SHP77 treated with DMSO at 0.1 percent for 48 hours (cell line): Measurements from ENCODE around the gene SDSL.

Experiments used
- DNase-seq: peaks from one replicate; lab custom pipeline; 2025; lab: John Stamatoyannopoulos, UW

SDSL gene

DNA sequence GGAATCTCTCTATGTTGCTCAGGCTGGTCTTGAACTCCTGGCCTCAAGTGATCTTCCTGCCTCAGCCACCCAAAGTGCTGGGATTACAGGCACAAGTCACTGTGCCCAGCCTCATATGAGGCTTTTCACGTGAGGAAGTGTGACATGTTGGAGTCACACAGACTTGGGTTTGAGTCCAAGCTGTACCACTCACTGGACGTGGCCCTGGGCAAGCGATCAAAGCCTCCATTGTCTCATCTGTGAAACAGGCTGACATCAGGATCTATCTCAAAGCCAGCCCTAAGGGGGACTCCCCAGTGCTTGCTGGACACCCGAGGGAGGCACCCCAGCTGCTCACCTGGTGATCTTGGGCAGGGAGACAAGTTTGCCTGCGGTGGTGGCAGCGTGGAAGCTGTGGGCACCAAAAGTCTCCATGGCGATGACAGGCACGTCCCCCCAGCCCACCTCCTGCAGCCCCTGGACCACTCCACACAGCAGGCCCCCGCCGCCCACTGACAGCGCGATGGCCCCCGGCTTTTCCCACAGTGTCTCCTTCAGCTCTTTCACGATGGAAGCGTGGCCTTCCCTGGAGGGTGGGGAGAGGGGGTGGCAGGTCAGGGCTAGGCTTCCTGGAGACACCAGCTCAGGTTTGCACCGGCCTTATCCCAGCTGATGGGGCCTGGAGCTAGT, 25.2 kb upstream of the SDSL start:
- DNase-seq: no peak

DNA sequence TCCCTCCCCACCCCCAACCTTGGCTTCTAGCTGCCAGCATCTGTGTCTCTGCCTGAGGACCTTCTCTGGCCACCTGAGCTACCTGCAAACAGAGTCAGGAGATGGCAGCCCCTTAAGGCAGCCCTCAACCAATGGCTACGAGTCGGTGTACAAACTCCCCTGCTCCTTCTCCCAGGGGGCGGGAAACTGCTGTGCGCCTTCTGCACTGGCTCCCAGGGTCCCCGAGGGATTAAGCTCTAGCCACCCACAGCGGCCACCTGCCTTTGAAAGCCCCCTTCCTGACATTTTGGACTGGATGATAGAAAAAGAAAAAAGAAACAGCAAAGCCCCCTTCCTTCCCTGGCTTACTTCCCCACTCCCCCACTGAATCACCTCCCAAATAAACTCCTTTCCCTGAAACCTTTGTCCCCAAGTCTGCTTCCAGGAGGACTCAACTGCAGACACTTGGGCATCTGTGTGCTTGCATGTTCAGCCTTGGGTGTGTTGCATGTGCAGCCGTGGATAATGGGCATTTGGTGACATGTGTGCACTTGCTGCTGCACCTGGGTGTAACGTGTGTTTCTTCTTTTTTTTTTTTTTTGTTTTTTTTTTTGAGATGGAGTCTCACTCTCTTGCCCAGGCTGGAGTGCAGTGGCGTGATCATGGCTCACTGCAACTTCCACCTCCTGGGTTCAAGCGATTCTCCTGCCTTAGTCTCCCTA, 24.5 kb upstream of the SDSL start:
- DNase-seq: no peak

DNA sequence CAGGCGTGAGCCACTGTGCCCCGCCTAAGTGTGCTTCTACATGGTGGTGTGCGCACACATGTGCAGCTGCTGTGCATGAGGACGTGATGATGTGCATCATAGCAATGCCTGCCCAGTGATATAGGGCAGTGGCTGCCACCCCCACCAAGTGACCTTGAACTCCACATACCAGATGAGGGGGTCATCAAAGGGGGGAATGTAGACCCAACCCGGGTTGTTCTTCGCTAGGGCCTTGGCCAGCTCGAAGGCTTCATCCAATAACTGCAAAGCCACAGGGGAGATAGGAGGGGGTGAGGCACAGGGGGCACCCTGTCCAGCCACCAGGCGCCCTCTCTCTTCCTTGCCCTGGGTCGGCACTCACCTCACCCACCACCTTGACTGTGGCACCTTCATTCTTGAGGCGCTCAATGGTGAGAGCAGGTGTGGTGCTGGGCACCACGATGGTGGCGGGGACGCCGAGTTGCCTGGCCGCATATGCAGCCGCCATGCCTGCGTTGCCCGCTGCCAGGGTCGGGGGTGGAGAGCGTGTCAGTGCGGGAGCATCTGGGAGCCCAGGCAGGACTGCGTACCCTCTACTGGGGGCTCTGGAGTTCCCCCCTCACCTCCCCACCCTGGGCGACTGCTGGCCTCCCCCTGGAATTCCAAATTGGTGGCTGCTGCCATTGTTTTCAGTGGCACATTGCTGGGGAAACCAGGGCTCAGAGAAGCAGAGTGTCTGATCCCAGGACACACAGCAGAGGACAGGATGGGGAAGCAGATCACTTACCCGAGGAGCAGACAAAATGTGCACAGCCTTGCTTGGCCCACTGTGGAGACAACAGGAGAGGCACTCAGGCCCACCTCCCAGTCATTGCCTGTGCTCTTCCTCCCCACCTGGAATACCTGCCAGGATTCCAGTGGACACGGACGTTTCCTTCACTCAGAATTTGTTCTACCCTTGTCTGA, 23.6 kb upstream of the SDSL start:
- DNase-seq: no peak

DNA sequence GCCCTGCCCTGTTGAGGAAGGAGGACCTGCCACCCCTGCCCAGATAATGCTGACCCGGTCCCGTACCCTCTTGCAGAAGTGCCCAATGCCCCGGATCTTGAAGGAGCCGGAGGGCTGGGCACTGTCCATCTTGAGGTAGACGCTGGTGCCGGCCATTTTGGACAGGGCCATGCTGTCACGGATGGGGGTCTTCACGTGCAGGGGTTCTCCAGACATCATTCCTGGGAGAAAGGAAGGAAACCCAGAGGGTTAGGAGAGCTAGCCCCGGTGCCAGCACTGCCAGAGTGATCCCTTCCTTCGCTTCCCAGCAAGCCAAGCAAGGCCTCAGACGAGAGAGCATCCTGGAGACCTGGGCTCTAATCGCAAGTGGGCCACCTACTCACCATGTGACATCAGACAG, 22.7 kb upstream of the SDSL start:
- no peak for DNase-seq

DNA sequence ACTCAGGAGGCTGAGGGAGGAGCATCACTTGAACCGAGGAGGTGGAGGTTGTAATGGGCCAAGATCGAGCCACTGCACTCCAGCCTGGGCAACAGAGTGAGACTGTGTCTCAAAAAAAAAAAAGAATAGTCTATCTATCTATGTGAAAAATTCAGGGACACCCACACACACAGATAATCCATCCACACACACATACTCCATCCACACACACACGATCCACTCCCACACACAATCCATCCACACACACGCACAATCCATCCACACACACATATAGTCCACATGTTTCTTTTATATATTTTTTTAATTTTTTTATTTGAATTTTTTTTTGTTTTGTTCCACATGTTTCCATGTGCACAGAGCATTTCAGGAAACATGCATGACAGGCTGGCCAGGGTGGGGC, 21.8 kb upstream of the SDSL start:
- DNase-seq: no peak

DNA sequence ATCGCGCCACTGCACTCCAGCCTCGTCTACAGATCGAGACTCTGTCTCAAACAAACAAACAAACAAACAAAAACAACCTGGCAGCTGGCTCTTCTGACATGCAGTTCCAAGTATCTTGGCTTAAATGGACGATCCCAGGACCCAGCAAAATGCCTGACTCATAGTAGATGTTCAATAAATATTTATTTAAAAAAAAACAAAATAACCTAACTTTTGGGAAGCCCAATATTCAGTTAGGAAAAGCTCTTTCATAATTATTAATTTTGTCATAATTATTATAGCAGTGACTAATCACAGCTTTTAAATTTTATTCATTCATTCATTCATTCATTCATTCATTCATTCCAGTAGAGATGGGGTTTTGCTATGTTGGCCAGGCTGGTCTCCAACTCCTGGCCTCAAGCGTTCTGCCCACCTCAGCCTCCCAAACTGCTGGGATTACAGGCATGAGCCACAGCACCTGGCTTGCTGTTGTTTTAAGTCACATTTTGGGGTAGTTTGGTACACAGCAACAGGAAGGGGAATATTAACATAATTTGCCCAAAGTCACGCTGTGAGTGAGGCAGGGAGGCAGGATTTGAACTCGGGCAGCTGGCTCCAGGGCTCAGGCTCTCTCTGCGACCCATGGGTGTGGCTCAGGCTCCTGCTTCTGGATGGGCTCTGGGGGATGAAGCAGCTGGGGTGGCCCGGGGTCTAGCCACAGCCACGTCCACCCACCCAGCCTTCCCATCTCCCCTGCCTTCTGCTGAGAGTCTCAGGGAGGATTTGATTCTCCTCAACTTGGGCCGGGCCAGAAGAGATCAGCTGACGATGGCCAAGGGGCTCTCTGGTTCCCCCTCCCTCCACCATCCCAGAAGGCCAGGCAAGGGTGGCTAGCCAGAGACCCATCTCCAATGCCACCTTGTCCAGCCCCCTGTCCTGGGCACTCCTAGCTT, 20.8 kb upstream of the SDSL start:
- no peak for DNase-seq

DNA sequence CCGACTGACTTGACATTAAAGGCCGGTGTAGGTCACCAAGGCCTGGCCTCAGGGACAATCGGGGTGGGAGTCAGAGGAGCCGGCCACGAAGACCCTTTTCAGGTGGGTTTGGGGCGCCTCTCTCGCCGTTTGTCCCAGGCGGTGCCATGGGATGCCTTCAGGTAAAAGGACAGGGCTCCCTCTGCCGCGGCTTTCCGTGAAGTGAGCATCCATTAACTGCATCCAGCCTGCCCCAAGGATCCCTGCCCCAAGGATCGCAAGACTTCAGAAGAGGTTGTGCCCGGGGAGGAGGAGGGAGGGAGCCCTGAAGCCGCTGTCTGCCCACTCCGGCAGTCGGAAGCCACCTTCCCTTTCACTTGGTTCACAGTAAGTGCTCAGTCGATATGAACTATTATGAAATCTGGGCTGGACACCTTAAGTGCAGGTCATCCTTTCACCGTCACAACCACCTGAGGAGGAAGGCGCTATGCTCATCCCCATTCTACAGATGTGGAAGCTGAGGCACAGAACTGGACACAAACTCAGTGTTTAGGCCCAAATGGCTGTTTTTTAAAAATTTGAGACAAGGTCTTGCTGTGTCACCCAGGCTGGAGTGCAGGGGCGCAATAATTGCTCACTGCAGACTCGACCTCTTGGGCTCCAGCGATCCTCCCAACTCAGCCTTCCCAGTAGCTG, 19.5 kb upstream of the SDSL start:
- no peak for DNase-seq

DNA sequence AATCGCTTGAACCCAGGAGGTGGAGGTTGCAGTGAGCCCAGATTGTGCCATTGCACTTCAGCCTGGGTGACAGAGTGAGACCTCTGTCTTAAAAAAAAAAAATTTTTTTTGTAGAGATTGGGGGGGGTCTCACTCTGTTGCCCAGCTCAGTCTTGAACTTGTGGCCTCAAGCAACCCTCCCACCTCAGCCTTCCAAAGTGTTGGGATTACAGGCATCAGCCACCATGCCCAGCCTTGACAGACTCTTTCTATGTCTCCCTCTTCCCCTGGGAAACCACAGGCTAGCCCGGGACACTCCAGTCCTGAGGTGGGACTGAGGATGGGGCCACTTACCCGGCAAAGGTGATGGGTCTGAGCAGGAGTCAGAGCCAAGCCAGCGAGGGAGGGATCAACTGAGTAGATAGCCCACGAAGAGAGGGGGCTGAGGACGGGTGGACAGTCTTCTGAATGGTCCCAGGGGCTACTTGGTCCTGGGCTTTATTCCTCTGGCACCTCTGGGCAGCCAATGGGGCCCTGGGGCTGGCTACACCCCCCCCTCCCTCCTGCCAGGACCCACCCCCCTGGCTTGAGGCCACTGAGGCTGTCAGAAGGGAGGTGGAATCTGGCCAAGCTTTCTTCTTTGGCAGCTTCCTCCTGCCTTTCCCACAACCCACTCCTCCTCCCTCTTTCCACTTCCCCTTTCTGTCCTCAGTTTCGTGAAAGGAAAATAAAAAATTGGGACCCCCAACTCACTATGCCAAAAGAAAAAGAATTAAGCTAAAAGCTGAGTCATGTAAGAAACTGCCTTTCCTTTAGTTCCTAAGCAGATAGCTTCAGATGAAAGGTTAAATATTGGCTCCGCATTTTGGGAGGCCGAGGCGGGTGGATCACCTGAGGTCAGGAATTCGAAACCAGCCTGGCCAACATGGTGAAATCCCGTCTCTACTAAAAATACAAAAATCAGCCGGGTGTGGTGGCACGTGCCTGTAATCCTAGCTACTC, 18.5 kb upstream of the SDSL start, which contains the start of gene SDS:
TSS of gene SDS (minus strand) at position 453 of the 981 bp plus-strand sequence. CDS start 4,179 bp downstream, outside the sequence.
- DNase-seq: no peak

DNA sequence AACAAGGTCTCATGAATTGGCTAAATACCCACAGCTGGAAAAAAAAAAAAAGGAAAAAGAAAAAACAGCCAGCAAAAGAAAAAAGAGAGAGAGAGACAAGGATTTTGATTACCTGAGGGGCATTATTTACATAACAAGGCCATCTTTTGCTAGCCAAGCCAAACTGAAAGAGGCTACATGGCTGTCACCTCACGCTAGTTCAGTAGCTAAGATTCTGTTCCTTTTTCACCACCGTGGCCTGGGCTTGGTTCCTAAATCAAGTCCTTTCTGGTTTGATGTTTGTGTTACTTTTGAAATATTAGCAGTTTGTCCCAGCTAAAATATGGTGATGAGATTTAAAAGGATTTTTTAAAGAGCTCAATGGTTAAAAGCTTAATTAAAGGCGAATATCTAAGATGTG, 16.5 kb upstream of the SDSL start:
- no peak for DNase-seq

DNA sequence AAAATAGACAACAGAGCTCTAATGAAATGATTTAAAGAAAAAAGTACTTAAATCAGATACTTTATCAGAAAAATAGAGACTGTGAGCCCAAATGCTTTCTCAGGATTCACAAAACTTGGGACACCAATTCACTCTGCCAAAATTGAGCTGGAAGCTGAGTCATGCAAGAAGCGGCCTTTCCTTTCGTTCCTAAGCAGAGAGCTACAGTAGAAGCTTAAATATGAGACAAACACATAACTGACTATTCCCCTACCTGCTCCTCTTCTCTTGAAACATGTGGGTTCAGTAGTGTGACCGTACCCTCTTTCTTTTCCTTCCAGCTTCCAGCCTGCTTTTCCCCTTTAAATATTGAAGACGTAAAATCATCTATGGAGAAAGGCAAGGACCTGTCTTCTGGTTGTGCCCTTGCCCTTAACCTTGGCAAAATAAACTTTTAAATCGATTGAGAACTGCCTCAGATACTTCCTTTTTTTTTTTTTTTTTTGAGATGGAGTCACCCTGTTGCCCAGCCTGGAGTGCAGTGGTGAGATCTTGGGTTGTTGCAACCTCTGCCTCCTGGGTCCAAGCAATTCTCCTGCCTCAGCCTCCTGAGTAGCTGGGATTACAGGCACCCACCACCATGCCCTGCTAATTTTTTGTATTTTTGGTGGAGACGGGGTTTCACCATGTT, 14.1 kb upstream of the SDSL start:
- DNase-seq: no peak

DNA sequence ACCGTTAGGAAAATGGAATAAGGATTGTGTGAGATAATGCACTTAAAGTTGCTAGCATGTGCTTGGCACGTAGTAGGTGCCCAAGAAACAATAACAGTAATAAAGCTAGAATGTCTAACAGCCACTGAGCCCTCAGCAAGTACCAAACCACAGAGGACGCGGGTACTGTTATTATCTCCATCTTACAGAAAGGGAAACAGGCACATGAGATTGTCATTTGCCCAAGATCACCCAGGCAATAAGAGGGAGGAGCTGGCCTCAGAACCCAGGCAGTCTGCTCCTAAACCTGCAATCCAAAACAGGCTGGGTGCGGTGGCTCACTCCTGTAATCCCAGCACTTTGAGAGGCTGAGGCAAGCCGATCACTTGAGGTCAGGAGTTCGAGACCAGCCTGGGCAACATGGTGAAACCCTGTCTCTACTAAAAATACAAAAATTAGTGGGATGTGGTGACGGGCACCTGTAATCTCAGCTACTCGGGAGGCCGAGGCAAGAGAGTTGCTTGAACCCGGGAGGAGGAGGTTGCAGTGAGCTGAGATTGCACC, 13.4 kb upstream of the SDSL start:
- no peak for DNase-seq

DNA sequence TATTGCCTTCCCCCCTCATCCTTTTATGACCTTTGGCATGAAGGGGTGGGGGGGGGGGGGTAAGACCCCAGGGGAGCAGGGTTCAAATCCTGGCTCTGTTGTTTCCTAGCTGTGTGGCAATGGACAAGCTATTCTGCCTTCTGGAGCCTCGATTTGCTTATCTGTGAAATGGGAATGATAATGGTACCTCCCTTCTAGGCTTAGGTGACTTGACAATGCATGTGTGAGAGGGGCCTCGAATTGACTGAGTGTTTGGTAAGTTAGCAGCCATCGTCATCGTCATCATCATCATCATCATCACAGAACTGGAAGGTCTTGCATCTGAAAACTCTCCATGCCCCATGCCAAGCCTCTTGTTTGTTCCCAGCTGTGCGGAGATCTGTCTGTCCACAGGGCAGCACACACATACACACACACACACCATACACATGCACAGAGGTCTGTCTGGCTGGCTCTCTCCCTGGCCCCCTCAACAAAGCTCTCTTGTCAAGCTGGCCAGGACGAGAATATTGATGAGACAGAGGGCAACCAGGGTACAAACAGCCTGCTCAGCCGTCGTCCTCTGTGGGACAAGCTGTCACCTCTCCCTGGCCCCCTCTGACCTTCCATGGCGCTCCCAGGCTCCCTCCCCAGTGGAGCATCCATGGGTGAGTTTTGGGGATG, 12.6 kb upstream of the SDSL start:
- DNase-seq: no peak

DNA sequence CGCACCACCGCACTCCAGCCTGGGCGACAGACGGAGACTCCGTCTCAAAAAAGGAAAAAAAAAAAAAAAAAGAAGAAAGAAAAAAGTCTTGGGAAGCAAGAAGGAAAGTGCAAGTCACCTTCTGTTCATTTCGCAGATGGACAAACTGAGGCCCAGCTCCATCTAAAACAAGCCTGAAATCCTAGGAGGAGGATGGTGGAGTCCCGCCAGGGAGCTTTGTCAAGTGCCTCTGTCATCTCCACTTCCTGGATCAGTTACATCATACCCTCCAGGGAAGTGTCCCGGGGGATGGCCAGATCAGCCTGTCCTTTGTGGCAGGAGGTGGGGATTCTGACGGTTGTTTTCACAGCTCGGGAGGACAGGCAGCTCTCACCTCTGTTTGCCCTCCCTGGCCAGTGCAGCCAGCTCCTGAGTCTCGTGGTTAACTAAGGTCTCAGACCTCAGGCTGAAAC, 8.7 kb upstream of the SDSL start:
- DNase-seq: no peak

DNA sequence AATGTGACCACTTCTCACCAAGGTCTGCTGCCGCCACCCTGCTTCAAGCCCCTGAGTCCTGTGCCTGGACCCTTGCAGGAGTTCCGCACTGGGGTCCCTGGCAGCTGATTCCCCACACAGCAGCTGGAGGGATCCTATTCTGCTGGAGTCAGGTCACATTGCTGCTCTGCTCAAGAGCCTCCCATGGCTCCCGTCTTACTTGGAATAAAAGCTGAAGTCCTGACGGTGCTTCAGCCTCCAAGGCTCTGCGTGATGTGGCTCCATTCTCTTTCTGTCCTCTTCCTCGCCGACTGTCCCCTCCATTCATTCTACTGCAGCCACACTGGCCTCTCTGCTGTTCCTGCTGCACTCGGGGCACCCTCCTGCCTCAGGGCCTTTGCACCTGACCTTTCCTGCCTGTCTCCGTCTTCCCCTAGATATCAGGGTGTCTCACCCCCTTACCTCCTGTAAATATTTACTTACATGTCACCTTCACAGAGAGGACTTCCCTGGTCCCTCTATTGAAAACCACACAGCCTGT, 7.6 kb upstream of the SDSL start:
- no peak for DNase-seq

DNA sequence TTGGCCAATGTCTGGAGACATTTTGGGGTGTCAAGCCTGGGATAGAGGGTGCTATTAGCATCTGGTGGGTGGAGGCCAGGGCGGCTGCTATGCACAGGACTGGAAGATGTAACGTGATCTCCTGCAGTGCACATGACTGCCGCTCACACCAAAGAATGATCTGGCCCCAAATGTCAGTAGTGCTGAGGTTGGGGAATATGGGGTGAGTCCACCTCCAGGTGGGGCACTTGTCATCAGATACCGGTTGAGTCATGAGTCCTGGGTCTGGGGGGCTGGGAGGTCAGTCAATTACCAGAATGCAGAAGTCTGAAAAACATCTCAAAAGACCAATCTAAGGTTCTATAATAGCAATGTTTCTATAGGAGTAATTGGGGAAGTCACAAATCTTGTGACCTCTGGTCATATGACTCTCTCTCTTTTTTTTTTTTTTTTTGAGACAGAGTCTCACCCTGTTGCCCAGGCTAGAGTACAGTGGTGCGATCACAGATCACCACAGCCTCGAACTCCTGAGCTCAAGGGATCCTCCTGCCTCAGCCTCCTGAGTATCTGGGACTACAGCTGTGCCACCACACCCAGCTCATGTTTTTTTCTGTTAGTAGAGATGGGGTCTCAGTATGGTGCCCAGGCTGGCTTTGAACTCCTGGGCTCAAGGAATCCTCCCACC, 6.0 kb upstream of the SDSL start:
- no peak for DNase-seq

DNA sequence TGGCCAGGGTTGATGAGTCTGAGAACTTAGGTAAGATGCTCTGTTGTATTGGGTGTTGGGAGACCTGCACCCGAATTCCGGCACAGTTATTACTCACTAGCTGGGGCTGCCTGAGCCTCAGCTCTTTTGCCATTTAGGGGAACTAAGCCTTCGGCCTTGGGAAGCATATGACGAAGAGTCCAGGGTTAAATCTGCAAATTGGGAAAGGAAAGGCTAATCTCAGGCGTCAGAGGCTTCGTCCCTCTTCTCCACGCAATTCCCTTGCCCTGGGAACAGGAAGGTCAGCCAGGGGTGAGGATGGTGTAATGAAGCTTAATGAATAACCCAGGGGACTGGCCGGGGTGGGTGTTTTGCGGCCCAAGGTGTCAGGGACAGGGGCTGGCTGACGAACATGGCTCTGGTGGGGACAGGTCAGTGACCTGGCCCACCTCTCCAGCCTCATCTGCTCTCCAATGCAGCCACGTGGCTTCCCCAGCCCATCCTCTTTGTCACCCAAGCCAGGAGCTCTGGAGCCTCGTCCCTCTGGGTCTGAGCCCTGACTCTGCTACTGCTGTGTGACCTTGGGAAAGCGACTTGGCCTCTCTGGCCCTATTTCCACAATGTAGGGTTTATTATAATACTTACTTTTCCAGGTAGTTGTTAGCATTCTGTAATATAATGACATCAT, 3.8 kb upstream of the SDSL start:
- DNase-seq: no peak
